HEK293 (cell line): Measurements from ENCODE around the gene LMO7.

Experiments used
- KLF1 ChIP-seq: fragments of 450-650 bp; formaldehyde crosslinking; IDR thresholded peaks from 2 replicates; pipeline ENCODE4 v1.5.1; 2016; ENCODE audit warnings: missing biosample characterization, missing genetic modification characterization
- KLF16 ChIP-seq: fragments of 450-650 bp; formaldehyde crosslinking; IDR thresholded peaks from 2 replicates; pipeline ENCODE4 v1.5.1; 2017; ENCODE audit warnings: missing biosample characterization, missing genetic modification characterization
- ZNF114 ChIP-seq: fragments of 450-650 bp; formaldehyde crosslinking; IDR thresholded peaks from 2 replicates; pipeline ENCODE4 v1.5.0; 2017; ENCODE audit warnings: missing biosample characterization, missing genetic modification characterization
- ZNF121 ChIP-seq: fragments of 450-650 bp; formaldehyde crosslinking; IDR thresholded peaks from 2 replicates; pipeline ENCODE4 v1.5.1; 2016; ENCODE audit warnings: missing biosample characterization, missing genetic modification characterization
- ZNF335 ChIP-seq: fragments of 450-650 bp; formaldehyde crosslinking; conservative IDR thresholded peaks from 2 replicates; pipeline ENCODE4 v1.5.1; 2016; ENCODE audit warnings: missing biosample characterization, missing genetic modification characterization
- ZNF404 ChIP-seq: fragments of 450-650 bp; formaldehyde crosslinking; IDR thresholded peaks from 2 replicates; pipeline ENCODE4 v1.5.1; 2017; ENCODE audit warnings: missing biosample characterization, missing genetic modification characterization
- ZNF549 ChIP-seq: fragments of 450-650 bp; IDR thresholded peaks from 2 replicates; pipeline ENCODE4 v1.5.1; 2018; ENCODE audit warnings: missing biosample characterization, missing genetic modification characterization, mild to moderate bottlenecking, inconsistent platforms, moderate library complexity
- ZNF558 ChIP-seq: fragments of 450-650 bp; formaldehyde crosslinking; IDR thresholded peaks from 2 replicates; pipeline ENCODE4 v1.5.1; 2016; ENCODE audit warnings: missing biosample characterization, missing genetic modification characterization
- ZNF704 ChIP-seq: fragments of 450-650 bp; formaldehyde crosslinking; IDR thresholded peaks from 2 replicates; pipeline ENCODE4 v1.5.1; 2016; ENCODE audit warnings: missing biosample characterization, missing genetic modification characterization
- TF ChIP-seq, protein P1 (sequence below): fragments of 450-650 bp; formaldehyde crosslinking; IDR thresholded peaks from 2 replicates; pipeline ENCODE4 v1.5.1; 2016; ENCODE audit warnings: missing biosample characterization, missing genetic modification characterization
- TF ChIP-seq, protein P2 (sequence below): fragments of 450-650 bp; formaldehyde crosslinking; IDR thresholded peaks from 2 replicates; pipeline ENCODE4 v1.5.1; 2016; ENCODE audit warnings: missing biosample characterization, missing genetic modification characterization
- TF ChIP-seq, protein P3 (sequence below): IDR thresholded peaks from 2 replicates; pipeline ENCODE4 v1.6.1; 2011; ENCODE audit warnings: mild to moderate bottlenecking, low read depth, low read length, borderline replicate concordance

GRCh38 chr13:75647126-75647784, 11.1 kb downstream of the LMO7 start:
- TF ChIP-seq ZNF335, result no peak
- no peak for TF ChIP-seq ZNF121 (tag by site-specific recombination)
- TF ChIP-seq ZNF558 (tag by site-specific recombination), result no peak
- TF ChIP-seq, protein P1, sequence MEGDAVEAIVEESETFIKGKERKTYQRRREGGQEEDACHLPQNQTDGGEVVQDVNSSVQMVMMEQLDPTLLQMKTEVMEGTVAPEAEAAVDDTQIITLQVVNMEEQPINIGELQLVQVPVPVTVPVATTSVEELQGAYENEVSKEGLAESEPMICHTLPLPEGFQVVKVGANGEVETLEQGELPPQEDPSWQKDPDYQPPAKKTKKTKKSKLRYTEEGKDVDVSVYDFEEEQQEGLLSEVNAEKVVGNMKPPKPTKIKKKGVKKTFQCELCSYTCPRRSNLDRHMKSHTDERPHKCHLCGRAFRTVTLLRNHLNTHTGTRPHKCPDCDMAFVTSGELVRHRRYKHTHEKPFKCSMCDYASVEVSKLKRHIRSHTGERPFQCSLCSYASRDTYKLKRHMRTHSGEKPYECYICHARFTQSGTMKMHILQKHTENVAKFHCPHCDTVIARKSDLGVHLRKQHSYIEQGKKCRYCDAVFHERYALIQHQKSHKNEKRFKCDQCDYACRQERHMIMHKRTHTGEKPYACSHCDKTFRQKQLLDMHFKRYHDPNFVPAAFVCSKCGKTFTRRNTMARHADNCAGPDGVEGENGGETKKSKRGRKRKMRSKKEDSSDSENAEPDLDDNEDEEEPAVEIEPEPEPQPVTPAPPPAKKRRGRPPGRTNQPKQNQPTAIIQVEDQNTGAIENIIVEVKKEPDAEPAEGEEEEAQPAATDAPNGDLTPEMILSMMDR, result no peak
- no peak for TF ChIP-seq ZNF114 (tag by site-specific recombination)
- TF ChIP-seq, protein P2, sequence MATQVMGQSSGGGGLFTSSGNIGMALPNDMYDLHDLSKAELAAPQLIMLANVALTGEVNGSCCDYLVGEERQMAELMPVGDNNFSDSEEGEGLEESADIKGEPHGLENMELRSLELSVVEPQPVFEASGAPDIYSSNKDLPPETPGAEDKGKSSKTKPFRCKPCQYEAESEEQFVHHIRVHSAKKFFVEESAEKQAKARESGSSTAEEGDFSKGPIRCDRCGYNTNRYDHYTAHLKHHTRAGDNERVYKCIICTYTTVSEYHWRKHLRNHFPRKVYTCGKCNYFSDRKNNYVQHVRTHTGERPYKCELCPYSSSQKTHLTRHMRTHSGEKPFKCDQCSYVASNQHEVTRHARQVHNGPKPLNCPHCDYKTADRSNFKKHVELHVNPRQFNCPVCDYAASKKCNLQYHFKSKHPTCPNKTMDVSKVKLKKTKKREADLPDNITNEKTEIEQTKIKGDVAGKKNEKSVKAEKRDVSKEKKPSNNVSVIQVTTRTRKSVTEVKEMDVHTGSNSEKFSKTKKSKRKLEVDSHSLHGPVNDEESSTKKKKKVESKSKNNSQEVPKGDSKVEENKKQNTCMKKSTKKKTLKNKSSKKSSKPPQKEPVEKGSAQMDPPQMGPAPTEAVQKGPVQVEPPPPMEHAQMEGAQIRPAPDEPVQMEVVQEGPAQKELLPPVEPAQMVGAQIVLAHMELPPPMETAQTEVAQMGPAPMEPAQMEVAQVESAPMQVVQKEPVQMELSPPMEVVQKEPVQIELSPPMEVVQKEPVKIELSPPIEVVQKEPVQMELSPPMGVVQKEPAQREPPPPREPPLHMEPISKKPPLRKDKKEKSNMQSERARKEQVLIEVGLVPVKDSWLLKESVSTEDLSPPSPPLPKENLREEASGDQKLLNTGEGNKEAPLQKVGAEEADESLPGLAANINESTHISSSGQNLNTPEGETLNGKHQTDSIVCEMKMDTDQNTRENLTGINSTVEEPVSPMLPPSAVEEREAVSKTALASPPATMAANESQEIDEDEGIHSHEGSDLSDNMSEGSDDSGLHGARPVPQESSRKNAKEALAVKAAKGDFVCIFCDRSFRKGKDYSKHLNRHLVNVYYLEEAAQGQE (tag by site-specific recombination), result no peak
- TF ChIP-seq, protein P3, sequence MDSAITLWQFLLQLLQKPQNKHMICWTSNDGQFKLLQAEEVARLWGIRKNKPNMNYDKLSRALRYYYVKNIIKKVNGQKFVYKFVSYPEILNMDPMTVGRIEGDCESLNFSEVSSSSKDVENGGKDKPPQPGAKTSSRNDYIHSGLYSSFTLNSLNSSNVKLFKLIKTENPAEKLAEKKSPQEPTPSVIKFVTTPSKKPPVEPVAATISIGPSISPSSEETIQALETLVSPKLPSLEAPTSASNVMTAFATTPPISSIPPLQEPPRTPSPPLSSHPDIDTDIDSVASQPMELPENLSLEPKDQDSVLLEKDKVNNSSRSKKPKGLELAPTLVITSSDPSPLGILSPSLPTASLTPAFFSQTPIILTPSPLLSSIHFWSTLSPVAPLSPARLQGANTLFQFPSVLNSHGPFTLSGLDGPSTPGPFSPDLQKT, result no peak
- TF ChIP-seq ZNF704 (tag by site-specific recombination), result no peak
- no peak for TF ChIP-seq ZNF549 (tag by site-specific recombination)
- TF ChIP-seq KLF1 (tag by site-specific recombination), result no peak
- TF ChIP-seq ZNF404 (tag by site-specific recombination), result no peak
- TF ChIP-seq KLF16, result no peak
